DMS79 (cell line): ENCODE results near the gene MT1B.
A peak's percentile ranks its signal among the peaks of the same experiment; 100 is the strongest.
"Not testable (repeated sequence)": the region's sequence is repeated elsewhere in the genome, so short reads cannot be mapped to it uniquely, and the experiment has no call there.

Source experiments
- DNase-seq: peaks from one replicate; lab custom pipeline; 2025; lab: John Stamatoyannopoulos, UW

Gene MT1B

GRCh38 chr16:56667581-56668571 is 16.2 kb downstream of the MT1B start, which contains the start of gene MT1G:
Gene MT1G (minus strand): TSS chr16:56668065. CDS start chr16:56667993, 72 bp downstream.
- no peak for DNase-seq

DNA sequence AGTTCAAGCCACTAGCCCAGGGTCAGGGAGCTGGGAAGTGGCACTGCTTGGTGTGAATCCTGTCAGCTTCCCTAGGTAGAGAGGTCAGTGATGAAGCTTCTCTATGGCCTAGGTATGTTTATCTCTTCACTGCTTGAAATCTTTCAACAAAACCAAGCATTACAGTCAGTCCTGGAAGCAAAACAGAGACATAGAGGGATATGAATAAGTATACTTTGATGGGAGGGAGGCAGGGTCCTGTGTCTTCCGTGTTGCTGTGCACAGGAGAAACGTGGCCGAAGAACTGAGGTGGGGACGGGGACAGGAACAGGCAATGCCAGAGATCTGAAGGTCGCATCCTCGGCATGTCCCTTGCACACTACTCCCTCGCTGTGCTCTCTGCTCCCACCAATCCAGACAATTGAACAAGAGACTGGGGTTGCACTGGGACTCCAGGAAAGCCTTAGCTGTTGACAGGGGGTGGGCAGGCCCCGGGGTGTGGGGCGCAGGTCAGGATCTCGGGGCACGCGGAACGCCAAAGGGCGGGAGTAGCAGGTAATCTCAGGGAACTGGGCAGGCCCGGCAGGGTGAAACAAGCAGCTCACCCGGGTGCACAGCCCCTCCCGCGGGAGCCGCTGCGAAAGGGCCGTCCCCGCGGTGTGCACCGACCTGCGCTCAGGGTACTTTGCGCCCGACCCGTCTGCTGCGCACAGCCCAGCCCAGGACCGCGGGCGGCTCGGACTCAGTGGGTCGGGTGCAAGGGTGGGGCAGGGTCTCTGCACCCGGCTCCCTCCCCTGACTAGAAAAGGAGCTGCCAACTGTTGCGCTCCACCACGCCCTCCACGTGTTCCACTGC is 17.5 kb downstream of the MT1B start, which contains the start of gene MT1H:
Gene MT1H, plus strand, starts transcription at position 810 of the 835 bp plus-strand sequence. CDS start 71 bp downstream, outside the sequence.
- no peak for DNase-seq

- DNase-seq, result no peak
These were observed 18.3 kb downstream of the MT1B start for GRCh38 chr16:56669840-56670619.

DNA sequence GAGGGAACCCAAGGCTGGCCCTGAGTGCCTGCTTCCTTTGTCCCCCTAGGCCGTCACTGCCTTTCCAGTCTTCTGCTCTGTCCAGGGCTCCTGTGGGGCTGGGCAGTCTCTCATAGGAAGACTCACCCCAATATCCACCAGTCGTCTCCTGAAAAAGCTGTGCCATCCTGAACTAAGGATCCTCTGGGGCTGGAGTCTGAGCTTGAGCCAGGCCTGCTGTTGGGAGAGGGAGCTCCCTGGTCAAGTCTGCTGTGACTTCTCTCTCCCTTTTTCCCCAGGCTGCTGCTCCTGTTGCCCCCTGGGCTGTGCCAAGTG is 18.9 kb downstream of the MT1B start:
- no peak for DNase-seq

- DNase-seq, result not testable (repeated sequence)
These were observed 20.0 kb downstream of the MT1B start for GRCh38 chr16:56671691-56672090.

GRCh38 chr16:56672171-56672570 is 20.5 kb downstream of the MT1B start:
- DNase-seq, result not testable (repeated sequence)

DNA sequence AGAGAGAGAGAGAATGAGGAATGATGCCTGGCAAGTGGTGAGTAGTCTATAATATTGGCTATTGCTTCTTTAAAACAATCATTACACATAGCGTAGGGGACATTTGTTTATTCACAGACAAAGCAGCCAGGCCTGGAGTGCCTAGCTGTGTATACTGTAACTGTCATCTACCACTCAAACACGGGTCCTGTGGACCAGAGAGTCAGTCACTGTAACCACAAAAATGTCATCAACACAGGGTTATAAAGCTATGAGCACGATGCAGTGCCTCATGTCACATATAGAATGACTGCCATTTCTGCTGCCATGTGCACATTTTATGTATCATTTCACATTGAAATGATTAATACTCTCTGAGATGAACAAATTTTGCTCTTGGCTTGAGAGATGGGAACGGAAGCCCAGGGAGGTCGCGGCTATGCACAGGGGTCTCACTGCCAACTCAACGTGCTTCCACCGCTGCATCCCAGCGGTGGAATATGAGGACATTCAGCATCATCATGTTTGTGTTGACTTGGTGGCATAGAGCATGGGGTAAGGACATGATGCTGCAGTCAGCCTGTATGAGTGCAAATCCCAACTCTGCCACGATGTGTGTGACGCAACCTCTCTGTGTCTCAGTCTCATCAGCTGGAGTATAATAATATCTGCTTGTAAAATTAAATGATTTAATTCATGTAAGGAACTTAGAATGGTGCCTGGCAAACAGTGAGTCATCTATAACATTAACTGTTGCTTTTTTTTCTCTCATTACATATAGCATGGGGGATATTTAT is 21.3 kb downstream of the MT1B start:
- DNase-seq, result no peak

DNA sequence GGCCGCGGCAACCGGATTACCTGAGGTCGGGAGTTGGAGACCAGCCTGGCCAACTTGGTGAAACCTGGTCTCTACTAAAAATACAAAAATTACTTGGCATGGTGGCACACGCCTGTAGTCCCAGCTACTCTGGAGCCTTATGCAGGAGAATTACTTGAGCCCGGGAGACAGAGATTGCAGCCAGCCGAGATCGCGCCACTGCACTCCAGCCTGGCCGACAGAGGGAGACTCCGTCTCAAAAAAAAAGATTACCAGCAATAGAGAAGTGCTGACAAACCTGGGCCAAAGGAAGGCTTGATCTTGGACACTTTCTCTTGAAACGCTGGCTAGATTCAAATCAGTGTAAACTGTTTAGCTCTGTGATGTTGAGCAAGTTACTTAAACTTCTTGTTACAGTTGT is 22.2 kb downstream of the MT1B start:
- no peak for DNase-seq

GRCh38 chr16:56674570-56674969 is 22.9 kb downstream of the MT1B start:
- DNase-seq, result not testable (repeated sequence)

- DNase-seq, result no peak
These were observed 24.1 kb downstream of the MT1B start for GRCh38 chr16:56675685-56676210.

DNA sequence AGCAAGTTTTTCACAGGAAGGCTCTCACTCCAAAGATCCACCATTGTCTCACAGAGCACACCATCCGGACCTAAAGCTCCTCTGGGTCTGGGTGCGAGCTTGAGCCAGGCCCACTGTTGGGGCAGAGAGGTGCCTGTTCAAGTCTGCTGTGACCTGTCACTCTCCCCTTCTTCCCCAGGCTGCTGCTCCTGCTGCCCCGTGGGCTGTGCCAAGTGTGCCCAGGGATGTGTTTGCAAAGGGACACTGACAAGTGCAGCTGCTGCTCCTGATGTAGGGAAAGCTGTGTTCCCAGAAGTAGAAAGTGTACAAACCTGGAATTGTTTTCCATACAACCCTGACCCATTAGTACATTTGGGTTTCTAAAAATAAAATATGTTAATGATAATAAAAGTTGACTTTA is 25.8 kb downstream of the MT1B start:
- DNase-seq, result no peak

DNA sequence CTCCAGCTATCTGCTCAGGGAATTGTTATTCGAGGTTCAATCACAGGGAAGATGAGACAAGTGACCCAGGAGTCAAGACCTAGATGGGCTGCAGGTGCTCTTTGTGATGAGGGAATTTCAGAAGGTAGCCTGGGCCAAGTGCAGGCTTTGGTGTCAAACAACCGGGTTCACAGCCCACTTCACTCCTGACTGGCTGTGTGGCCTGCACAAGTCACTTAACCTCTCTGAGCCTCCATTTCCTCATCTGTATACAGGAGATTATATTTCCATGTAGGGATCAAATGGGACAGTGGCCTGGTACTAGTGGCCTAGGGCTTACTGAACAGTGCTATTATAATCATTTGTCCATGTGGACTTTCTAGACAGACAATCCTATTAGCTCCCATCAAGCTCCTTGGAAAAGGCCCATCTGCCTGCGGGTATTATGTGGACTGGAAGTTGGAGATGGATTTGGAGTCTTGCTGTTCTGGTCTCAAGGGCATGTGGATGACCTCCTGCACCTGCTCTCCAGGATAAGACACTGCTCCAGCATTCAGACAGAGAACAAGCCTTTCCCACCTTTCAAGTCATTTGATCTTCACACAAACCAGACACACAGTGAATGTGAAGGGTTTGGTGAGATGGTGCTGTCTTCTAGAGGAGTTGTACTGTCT is 27.5 kb downstream of the MT1B start:
- DNase-seq, result no peak

DNA sequence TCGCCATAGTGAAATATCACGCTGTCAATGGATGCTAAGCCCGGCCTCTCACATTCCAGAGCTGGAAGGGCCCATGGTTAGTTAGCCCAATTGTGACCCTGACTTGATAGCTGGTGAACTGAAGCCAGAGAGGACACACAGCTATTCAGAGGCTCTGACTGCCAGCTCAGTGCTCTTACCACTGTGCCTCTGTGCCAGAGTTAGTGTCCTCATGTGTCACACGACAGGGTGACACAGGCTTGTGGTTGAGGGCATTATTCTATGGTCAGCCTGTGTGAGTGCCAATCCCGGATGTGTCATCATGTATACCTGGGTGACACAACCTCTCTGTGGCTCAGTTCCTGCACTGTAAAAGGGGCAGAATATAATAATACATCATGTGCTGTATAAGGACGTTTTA is 28.1 kb downstream of the MT1B start:
- DNase-seq, result no peak

GRCh38 chr16:56681939-56682702 is 30.4 kb downstream of the MT1B start, which contains the start of gene MT1X:
Gene MT1X (plus strand): TSS chr16:56682470. CDS start chr16:56682541, 71 bp downstream.
- DNase-seq, result peak; percentile 60

GRCh38 chr16:56682703-56683397 is 31.2 kb downstream of the MT1B start:
- no peak for DNase-seq

GRCh38 chr16:56683424-56684172 is 31.9 kb downstream of the MT1B start:
- DNase-seq, result no peak

DNA sequence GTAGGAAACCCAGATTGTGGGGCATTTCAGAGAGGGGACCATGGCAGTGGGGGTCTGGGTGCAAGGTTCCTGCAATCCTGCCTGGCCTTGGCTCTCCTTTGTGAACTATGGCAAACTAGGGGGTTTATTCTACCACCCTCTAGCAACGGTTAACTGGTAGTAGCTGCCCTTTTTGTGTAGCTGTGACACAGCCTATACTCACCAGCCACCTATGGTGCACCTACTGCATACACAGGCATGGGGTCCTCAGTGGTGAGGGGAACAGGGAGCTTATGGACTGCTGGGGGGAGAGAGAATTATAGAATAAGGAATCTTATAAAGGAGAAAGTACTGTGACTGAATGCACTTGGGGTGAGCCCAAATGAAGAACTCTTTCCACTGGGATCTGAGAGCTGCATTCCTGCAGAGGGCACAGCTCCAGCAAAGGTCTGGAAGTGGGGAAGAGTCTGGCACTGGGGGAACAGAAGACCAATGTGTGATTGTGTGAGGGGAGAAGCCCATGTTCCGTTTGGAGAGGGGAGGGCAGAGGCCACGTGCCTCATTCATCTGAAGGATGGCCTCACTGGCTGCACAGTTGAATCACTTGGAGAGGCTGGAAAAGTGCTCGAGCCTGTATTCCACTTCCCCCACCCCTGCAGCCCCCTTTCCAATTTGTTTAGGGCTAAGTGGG is 32.7 kb downstream of the MT1B start:
- no peak for DNase-seq
